GM12875 (cell line): ENCODE data around the gene TNFSF11.

Source experiments
- H3K4me3 ChIP-seq: one replicate; pipeline ENCODE4 v1.5.1; 2011; ENCODE audit warnings: low read depth, low read length, control low read depth
- TF ChIP-seq, protein P1 (sequence below): IDR thresholded peaks from 2 replicates; pipeline ENCODE4 v1.5.1; 2011; ENCODE audit warnings: low read depth, mild to moderate bottlenecking, control low read depth, inconsistent platforms, low read length, moderate library complexity, borderline replicate concordance; ENCODE audit not compliant: insufficient read depth

The TNFSF11 gene

DNA sequence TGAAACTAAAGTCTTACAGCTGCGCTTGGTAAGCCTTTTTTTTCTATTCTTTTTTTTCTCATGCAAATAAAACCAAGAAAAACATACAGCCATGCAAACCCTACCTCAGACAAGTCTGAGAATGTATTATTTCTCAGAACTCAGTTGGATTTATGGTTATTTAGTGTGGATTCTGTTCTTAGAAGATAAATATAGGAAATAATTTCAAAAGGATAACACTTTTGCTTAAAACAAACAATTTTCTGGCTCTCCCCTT is 40.7 kb upstream of the TNFSF11 start:
- TF ChIP-seq, protein P1, sequence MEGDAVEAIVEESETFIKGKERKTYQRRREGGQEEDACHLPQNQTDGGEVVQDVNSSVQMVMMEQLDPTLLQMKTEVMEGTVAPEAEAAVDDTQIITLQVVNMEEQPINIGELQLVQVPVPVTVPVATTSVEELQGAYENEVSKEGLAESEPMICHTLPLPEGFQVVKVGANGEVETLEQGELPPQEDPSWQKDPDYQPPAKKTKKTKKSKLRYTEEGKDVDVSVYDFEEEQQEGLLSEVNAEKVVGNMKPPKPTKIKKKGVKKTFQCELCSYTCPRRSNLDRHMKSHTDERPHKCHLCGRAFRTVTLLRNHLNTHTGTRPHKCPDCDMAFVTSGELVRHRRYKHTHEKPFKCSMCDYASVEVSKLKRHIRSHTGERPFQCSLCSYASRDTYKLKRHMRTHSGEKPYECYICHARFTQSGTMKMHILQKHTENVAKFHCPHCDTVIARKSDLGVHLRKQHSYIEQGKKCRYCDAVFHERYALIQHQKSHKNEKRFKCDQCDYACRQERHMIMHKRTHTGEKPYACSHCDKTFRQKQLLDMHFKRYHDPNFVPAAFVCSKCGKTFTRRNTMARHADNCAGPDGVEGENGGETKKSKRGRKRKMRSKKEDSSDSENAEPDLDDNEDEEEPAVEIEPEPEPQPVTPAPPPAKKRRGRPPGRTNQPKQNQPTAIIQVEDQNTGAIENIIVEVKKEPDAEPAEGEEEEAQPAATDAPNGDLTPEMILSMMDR = no peak
- no peak overlapping the region for H3K4me3 ChIP-seq

DNA sequence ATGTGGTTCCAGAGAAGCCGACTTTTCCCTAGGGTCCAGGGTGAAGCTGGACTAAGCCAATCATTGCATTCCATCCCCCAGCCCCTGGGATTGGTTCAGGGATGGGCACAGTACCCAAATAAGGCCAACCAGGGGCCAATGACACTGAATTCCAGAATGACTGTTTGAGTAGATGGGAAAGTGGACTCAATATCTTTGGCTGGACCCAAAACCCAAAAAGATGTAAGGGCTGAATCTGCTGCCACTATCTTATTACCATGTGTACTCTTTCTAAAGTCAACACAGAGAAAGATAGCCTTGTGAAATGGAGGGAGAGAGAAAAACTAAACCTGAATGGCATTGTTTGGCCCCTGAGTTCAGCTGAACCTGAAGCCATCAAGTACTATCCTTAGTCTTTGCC is 39.2 kb upstream of the TNFSF11 start:
- H3K4me3 ChIP-seq = no peak overlapping the region
- TF ChIP-seq, protein P1 = no peak

DNA sequence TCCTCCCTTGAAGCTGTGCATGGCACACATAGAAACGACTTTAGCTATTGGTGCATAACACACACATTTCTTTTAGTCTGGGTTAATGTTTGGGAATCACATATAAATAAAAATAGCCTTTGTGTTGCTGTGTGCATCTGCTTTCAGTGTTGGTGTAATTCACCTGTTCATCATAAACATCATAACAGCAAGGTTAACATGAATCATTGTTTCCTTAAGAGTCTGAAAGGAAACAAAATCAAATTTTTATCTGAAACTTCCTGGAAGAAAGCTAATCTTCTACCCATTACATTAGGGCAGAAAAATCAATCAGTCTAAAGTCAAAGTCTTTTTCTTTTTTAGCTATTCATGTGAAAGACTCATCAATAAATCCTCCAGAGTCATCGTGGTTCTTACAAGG is 35.0 kb upstream of the TNFSF11 start:
- no peak overlapping the region for H3K4me3 ChIP-seq
- TF ChIP-seq, protein P1 = no peak

DNA sequence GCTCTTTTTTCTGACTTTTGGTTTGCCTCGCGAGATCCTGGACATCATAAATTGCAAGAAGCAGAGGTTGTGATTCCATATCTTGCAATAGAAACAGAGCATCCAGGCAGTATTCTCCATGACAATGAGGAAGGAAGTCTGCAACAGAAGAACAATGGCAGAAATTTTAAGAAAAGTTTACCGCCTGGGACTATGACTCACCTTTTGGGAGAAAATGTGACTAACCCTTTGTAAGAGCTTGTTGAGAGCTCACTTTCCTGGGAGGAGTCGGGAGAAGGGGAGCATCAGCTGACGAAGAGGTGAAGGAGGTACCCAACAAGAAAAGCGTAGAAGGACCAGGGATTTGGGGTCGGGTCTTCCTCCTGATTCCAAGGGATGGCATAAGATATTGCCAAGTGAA is 34.3 kb upstream of the TNFSF11 start:
- TF ChIP-seq, protein P1 = no peak
- no peak overlapping the region for H3K4me3 ChIP-seq

DNA sequence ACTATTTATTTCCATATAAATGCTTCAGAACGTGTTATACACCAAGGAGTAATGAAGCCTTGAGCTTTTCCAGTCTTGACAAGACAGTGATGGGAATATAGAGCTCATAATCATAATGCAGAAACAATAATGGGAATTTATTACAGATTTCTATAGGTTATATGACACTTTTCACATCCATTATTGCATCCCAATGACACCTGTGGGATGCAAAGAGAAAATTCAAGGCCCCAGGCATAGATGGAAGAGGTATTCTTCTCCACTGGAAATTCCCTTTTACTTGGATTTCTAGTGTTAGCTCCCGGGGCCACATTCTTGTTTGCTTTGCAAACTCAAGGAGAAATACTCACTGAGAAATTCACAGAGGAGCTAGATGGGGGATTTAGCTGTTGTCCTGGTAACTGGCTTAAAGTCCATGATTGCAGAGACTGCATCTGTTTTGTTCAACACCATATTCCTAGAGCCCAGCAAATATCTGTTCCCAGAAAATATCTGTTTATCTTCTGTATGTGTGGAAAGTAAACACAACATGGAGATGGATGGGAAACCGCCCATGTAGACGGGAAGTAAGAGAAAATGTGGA is 30.6 kb upstream of the TNFSF11 start:
- TF ChIP-seq, protein P1 = no peak

DNA sequence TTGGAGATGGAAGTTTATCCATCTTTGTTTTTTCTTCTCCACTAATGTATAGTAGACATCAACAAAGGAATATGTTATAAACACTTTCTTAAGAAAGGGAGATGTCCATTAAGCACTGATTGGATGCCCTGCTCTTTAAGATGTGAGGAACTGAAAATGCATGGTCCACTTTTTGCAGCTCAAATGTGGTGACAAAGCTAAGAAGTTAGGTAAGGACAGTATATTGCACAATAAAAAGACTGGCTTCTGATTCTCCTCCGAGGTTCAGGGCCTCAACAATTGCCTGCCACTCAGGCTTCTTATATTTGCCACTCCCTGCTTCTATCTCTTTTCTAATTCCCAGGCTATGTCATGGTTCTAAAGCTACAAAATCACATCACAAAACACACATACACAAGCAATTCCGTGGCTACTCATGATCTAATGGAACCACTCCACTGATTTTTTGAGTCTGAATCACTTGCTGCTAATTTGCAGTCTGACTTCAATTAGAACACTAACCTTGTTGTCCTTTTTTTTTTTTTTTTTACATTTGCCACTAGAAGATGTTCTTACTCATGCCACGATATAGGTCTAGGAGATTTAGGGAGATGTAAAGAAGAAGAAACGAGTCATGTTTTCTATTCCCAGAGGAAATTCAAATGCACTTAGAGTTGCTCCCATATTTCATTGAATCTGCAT is 29.6 kb upstream of the TNFSF11 start:
- TF ChIP-seq, protein P1 = no peak
- no peak overlapping the region for H3K4me3 ChIP-seq

More for the DNA sequence above, 30.6 kb upstream of the TNFSF11 start:
- no peak overlapping the region for H3K4me3 ChIP-seq

DNA sequence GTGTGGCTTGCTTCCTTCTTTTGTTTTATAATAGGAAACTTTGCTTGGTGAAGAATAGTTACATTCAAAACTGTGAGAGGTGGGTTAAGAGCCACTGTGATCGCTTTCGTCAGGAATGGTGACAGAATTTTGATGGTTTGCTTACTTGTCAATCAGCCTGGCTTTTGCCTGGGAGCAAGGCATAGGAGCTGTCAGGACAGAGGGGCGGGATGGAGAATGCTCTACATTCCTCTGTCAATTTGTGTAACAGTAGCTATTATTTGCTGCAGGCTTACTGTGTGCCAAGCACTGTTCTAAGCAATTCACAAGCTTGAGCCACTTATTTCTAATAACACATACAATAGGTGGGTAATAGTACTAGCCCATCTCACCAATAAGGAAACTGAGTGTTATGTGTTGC is 28.1 kb upstream of the TNFSF11 start:
- TF ChIP-seq, protein P1 = no peak
- H3K4me3 ChIP-seq = no peak overlapping the region
